CD14-positive monocyte (primary cell): Measurements from ENCODE around the gene TMEM232. TPM values are rescaled to one million over a fixed set of nuclear protein-coding genes. Genes with fewer than 3 reads are reported as not detected.
A peak's percentile ranks its signal among the peaks of the same experiment; 100 is the strongest.

Experiments
- DNase-seq, 3 donors: peaks; one replicate each; pipeline ENCODE4 v3.0.0-alpha.2; 2011 to 2022
- H2AFZ ChIP-seq: 2 replicates; pipeline ENCODE4 v1.6.0; 2012; ENCODE audit warnings: mild to moderate bottlenecking, low read depth, low read length, inconsistent platforms; ENCODE audit not compliant: insufficient read depth, poor library complexity, severe bottlenecking
- H3K27ac ChIP-seq, 2 donors: 1 replicate in 1 of 2; 2 replicates in 1 of 2; pipeline ENCODE4 v1.5.1; 2012 to 2013; ENCODE audit warnings: low read length in 2 of 2, control low read depth in 1 of 2, inconsistent platforms in 1 of 2, low read depth in 1 of 2, mild to moderate bottlenecking in 1 of 2
- H3K27me3 ChIP-seq, 2 donors: one replicate each; pipeline versions ENCODE4 v1.6.0 to v1.6.1; 2011 to 2013; ENCODE audit warnings: low read length in 2 of 2; ENCODE audit not compliant: control insufficient read depth in 2 of 2, insufficient read depth in 2 of 2
- H3K36me3 ChIP-seq, 2 donors: replicated peaks in 1 of 2; 1 replicate in 1 of 2; 2 replicates in 1 of 2; pipeline versions ENCODE4 v1.5.1 to v1.6.1; 2012 to 2013; ENCODE audit warnings: low read length in 2 of 2, control low read depth in 1 of 2, inconsistent platforms in 1 of 2, mild to moderate bottlenecking in 1 of 2; ENCODE audit not compliant: insufficient read depth in 2 of 2, control insufficient read depth in 1 of 2
- H3K4me1 ChIP-seq, 2 donors: 1 replicate in 1 of 2; 2 replicates in 1 of 2; pipeline versions ENCODE4 v1.5.1 to v1.6.1; 2012 to 2013; ENCODE audit warnings: low read length in 2 of 2, control low read depth in 1 of 2, inconsistent platforms in 1 of 2, mild to moderate bottlenecking in 1 of 2, moderate library complexity in 1 of 2; ENCODE audit not compliant: insufficient read depth in 2 of 2, control insufficient read depth in 1 of 2
- H3K4me2 ChIP-seq: replicated peaks from 2 replicates; pipeline ENCODE3; 2012; ENCODE audit warnings: low read length, moderate library complexity, mild to moderate bottlenecking; ENCODE audit not compliant: poor library complexity, severe bottlenecking; ENCODE audit errors: extremely low read depth
- H3K4me3 ChIP-seq, 3 experiments: fragments of 200-600 bp in 1 of 3; sonication (generic) in 1 of 3; replicated peaks in 1 of 3; 1 replicate in 2 of 3; 2 replicates in 1 of 3; pipeline ENCODE4 v1.5.1; 2011 to 2013; ENCODE audit warnings: low read length in 3 of 3, mild to moderate bottlenecking in 3 of 3, control low read depth in 2 of 3, low read depth in 2 of 3, inconsistent platforms in 1 of 3, moderate library complexity in 1 of 3
- H3K79me2 ChIP-seq: 2 replicates; pipeline ENCODE4 v1.6.0; 2012; ENCODE audit warnings: mild to moderate bottlenecking, control low read depth, inconsistent platforms, low read length, moderate library complexity; ENCODE audit not compliant: insufficient read depth
- H3K9ac ChIP-seq: 2 replicates; pipeline ENCODE4 v1.6.0; 2017; ENCODE audit warnings: low read length, mild to moderate bottlenecking; ENCODE audit not compliant: insufficient read depth, poor library complexity, severe bottlenecking
- H3K9me3 ChIP-seq, 2 donors: replicated peaks in 1 of 2; 1 replicate in 1 of 2; 2 replicates in 1 of 2; pipeline versions ENCODE4 v1.5.1 to v1.6.1; 2012 to 2013; ENCODE audit warnings: low read length in 2 of 2, control low read depth in 1 of 2; ENCODE audit not compliant: control insufficient read depth in 1 of 2, insufficient read depth in 1 of 2
- H4K20me1 ChIP-seq: 2 replicates; pipeline ENCODE4 v1.6.0; 2012; ENCODE audit warnings: mild to moderate bottlenecking, low read length, control low read depth, moderate library complexity; ENCODE audit not compliant: insufficient read depth
- H3K27ac Mint-ChIP-seq, 7 donors: one replicate each; pipeline ENCODE4 v1.8.0; 2020; ENCODE audit warnings: mild to moderate bottlenecking in 7 of 7, mixed read lengths in 7 of 7, moderate library complexity in 6 of 7, inconsistent platforms in 2 of 7
- H3K27me3 Mint-ChIP-seq, 3 donors: one replicate each; pipeline ENCODE4 v1.8.0; 2021 to 2022; ENCODE audit warnings: low read depth in 3 of 3, mild to moderate bottlenecking in 3 of 3, mixed read lengths in 3 of 3, moderate library complexity in 3 of 3, inconsistent platforms in 1 of 3
- H3K36me3 Mint-ChIP-seq, 2 donors: one replicate each; pipeline ENCODE4 v1.8.0; 2020; ENCODE audit warnings: mixed read lengths in 2 of 2, inconsistent platforms in 1 of 2, mild to moderate bottlenecking in 1 of 2
- H3K4me1 Mint-ChIP-seq: one replicate; pipeline ENCODE4 v1.8.0; 2020; ENCODE audit warnings: mild to moderate bottlenecking, mixed read lengths
- H3K4me3 Mint-ChIP-seq, 2 donors: one replicate each; pipeline ENCODE4 v1.8.0; 2020; ENCODE audit warnings: mild to moderate bottlenecking in 2 of 2, mixed read lengths in 2 of 2, moderate library complexity in 1 of 2
- H3K9me3 Mint-ChIP-seq, 7 donors: one replicate each; pipeline ENCODE4 v1.8.0; 2020 to 2022; ENCODE audit warnings: mixed read lengths in 7 of 7, mild to moderate bottlenecking in 6 of 7, moderate library complexity in 6 of 7, inconsistent platforms in 2 of 7
- WGBS: methylation state at CpG from one replicate; pipeline ENCODE4 v1.1.5; 2013; ENCODE audit warnings: missing lambda C conversion rate; ENCODE audit not compliant: insufficient coverage; 5-methylcytosine and 5-hydroxymethylcytosine counted together
- intact Hi-C, 2 donors: fragments of 100-400 bp; cut with micrococcal nuclease; formaldehyde crosslinking; loops; one replicate each; pipeline versions ENCODE4 v1.15.0 to v1.15.1; 2023
- polyA minus RNA-seq: library from RNA; depleted of rRNA, polyadenylated mRNA; stranded (reverse); fragments of >200 nt; gene quantifications from 2 replicates; pipeline ENCODE4 v1.2.3, GENCODE V29; 2012
- polyA plus RNA-seq, 3 donors: library from polyadenylated mRNA; depleted of rRNA in 1 of 3; unstranded in 2 of 3; stranded (reverse) in 1 of 3; fragments of 300-500 nt in 2 of 3; fragments of >200 nt in 1 of 3; fragmentation: Illumina TruSeq in 2 of 3; gene quantifications; 1 replicate in 2 of 3; 2 replicates in 1 of 3; pipeline ENCODE4 v1.2.3, GENCODE V29; 2012 to 2021
- total RNA-seq, 12 experiments: library from RNA in 1 of 12; stranded (reverse) in 1 of 12; fragments of 120-200 nt in 1 of 12; gene quantifications; one replicate each; pipeline ENCODE4 v1.2.4 and lab custom pipeline; 2013 to 2026; ENCODE audit warnings: mixed read lengths in 6 of 12, inconsistent platforms in 1 of 12
- TF ChIP-seq, protein P1 (sequence below): fragments of 200-600 bp; IDR thresholded peaks from one replicate; pipeline ENCODE4 v1.8.0; 2022; ENCODE audit warnings: antibody characterized with exemption, mild to moderate bottlenecking

Gene TMEM232
- total RNA-seq (2013): 0.12 TPM
- 1 to 10 TPM in 1 of 3 donors, under 1 TPM in 2; 0.04 to 1.4 (median 0.59) TPM for polyA plus RNA-seq
- 0.42 TPM in 1 of 2 replicates, not detected in the other for polyA minus RNA-seq
- 0.13 to 5.9 (median 0.62) reads per million in 11 experiments for total RNA-seq (lab: John Stamatoyannopoulos, UW)

DNA sequence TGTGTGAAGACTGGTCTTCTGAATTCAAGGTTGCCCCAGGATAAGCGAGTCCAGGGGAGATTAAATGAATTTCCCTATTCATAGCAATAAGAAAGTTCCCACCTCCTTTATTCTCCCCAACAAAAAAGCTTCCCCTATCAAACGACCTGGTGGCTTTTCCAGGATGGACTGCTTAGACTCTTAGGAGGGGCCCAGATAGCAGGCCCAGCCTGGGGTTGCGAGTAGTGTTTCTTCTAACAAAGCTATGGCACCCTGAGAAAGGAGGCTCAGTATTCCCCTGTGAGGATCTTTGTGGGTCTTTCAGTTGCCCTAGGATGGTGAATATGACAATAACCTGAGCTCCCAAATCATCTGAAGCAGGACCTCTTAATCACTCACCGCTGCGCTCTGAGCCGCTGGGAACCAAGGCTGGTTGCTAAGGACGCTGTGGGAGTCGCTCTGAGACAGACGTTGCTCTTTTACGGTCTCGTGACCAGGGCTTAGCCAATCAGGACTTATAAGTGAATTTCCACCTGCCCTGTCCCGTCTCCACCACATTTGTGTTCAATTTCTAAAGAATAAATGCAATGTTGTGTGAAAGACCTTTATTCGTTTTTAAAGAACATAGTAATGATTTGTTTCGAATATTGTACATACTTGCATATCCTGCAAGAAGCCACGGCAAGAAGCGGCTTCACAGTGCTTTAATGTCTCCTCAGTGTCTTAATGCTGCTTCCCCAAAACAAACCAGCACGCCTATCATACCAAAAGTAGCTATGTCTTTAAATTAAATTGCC is at the start of gene TMEM232:
Gene TMEM232 (minus strand): TSS at position 423 of the 776 bp plus-strand sequence. CDS start 59,319 bp downstream, outside the sequence.
- Histone ChIP-seq H2AFZ (peak within 1 kb of the TSS; percentile 71), H3K79me2 (no peaks in the 10 kb centered on the region), H3K4me1 (peaks cover 5 to 10% of the 10 kb centered on the region in 2 donors), H3K27me3 (no peaks in the 10 kb centered on the region), H3K36me3 (no peaks in the 10 kb centered on the region), H3K27ac (no peak within 1 kb of the TSS), H3K4me2 (peak within 1 kb of the TSS; percentile 72), H3K4me3 (peak within 1 kb of the TSS; percentile 42 to 73 (median 68)), H4K20me1 (no peaks in the 10 kb centered on the region), H3K9me3 (no peaks in the 10 kb centered on the region), H3K9ac (no peak within 1 kb of the TSS)
- Mint-ChIP-seq H3K4me1 (peaks cover 9% of the 10 kb centered on the region), H3K4me3 (peak within 1 kb of the TSS; percentile 71 to 91), H3K27ac (peak within 1 kb of the TSS in 1 of 7 donors; percentile 49), H3K27me3 (peaks cover under 1 to 4% (median 1%) of the 10 kb centered on the region in 3 donors), H3K36me3 (no peaks in the 10 kb centered on the region), H3K9me3 (peaks cover 0 to 5% (median 0%) of the 10 kb centered on the region in 7 donors)
- DNase-seq: peak; percentile 62 to 84 (median 82)
- 25% methylated on average over 13 of the region's 17 CpGs for WGBS
- intact Hi-C loops: no loop called here
- TF ChIP-seq, protein P1, sequence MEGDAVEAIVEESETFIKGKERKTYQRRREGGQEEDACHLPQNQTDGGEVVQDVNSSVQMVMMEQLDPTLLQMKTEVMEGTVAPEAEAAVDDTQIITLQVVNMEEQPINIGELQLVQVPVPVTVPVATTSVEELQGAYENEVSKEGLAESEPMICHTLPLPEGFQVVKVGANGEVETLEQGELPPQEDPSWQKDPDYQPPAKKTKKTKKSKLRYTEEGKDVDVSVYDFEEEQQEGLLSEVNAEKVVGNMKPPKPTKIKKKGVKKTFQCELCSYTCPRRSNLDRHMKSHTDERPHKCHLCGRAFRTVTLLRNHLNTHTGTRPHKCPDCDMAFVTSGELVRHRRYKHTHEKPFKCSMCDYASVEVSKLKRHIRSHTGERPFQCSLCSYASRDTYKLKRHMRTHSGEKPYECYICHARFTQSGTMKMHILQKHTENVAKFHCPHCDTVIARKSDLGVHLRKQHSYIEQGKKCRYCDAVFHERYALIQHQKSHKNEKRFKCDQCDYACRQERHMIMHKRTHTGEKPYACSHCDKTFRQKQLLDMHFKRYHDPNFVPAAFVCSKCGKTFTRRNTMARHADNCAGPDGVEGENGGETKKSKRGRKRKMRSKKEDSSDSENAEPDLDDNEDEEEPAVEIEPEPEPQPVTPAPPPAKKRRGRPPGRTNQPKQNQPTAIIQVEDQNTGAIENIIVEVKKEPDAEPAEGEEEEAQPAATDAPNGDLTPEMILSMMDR: no peak

DNA sequence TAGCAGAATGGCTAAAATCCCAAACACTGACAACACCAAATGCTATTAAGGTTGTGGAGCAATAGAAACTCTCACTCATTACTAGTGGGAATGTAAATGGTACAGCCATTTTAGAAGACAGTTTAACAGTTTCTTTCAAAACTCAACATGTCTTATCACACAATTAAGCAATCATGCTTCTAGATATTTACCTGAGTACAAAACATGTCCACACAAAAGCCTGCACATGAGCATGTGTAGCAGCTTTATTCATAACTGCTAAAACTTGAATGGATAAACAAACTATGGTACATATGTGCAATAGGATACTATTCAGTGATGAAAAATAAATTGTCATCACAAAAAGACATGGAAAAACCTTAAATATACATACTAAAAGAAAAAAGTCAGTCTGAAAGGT is 43.8 kb upstream of the TMEM232 start:
- Histone ChIP-seq H4K20me1 (no peaks in the 10 kb centered on the region), H3K36me3 (no peaks in the 10 kb centered on the region), H3K4me2 (no peak overlapping the region), H3K27ac (no peak overlapping the region), H3K9ac (no peak overlapping the region), H3K4me3 (no peak overlapping the region), H3K79me2 (no peaks in the 10 kb centered on the region), H3K4me1 (no peaks in the 10 kb centered on the region), H3K9me3 (no peaks in the 10 kb centered on the region), H2AFZ (no peak overlapping the region), H3K27me3 (no peaks in the 10 kb centered on the region)
- TF ChIP-seq, protein P1: no peak
- H3K9me3 Mint-ChIP-seq: peaks cover 0 to 4% (median 2%) of the 10 kb centered on the region in 7 donors
- H3K27ac Mint-ChIP-seq: peak overlapping the region in 1 of 7 donors; percentile 20
- peaks cover 1 to 12% (median 2%) of the 10 kb centered on the region in 3 donors for H3K27me3 Mint-ChIP-seq
- H3K4me1 Mint-ChIP-seq: no peaks in the 10 kb centered on the region
- DNase-seq: no peak
- H3K36me3 Mint-ChIP-seq: no peaks in the 10 kb centered on the region
- H3K4me3 Mint-ChIP-seq: no peak overlapping the region
- intact Hi-C loops: no loop called here
